ENCODE data around the gene HOXB8. TPM values are rescaled to one million over a fixed set of nuclear protein-coding genes. Genes with fewer than 3 reads are reported as not detected.

Gene HOXB8
- total and polyA plus RNA-seq, 12 donors, result 0.55 TPM; not detected in 11

DNA sequence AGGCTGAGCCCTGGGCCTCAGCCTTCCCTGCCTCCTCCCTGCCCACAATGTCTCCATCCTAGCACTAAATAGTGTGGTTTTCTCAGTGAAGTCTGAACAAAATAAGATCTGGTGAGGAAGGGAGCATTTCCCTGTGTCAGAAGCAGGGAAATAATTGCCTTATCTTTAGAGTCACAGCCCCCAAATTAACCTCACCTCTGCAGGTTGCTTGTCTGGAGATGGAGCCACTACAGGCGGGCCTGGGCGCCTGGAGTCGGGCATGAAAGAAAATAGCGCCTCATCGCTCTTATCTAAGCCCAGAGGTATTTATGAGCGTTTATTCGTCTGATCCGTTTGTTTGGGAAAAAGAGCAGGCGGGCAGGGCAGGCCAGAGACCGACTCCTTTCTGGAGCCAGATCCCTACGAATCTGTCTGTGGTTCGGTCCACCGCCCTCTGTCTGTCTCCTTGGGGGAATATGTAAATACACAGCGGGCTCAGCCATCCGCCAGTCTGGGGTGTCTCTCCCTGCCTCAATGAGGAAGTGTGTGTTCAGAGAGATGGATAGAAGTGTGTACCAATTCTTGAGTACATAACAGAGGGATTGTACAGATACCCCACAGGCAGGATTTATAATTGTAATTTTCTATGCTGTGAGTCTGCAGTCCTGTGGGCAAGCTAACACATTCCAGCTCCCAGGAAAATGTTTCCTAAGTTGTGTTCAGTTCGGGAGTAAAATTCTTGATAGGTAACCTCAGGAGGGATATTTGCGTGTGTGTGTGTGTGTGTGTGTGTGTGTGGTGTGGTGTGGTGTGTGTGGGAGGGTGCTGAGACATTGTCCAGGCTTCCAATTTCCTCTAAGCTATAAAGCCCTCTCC lies 14.6 kb downstream of the HOXB8 start:
- Histone ChIP-seq H3K27me3 (peaks cover 67 to 100% (median 98%) of the 10 kb centered on the region in 7 donors), H3K9me3 (peaks cover 0 to 8% (median 0%) of the 10 kb centered on the region in 11 donors), H3K27ac (no peak overlapping the region)

DNA sequence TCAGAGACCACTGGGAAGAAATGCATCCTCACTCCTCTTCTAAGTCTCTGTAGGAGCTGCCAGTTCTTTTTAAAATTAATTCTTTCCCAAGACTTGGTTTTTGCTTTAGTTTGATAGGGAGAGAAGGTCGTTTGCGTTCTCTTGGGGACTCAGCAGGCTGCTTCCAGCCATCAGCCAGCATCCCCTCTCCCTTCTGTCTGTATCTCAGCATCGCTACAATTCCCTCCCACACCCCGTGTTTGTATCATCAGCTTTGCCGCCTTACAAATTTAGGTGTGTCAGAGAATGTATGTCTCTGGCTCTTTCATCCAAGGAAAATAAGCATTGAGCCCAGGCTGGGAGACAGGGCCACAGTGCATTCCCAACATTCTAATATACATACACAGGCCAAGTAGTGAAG lies 15.7 kb downstream of the HOXB8 start:
- DNase-seq, result no peak
- Histone ChIP-seq H3K4me3 (no peak overlapping the region), H3K27me3 (peaks cover 68 to 100% (median 98%) of the 10 kb centered on the region in 7 donors), H3K9me3 (peaks cover 0 to 8% (median 0%) of the 10 kb centered on the region in 11 donors), H3K4me1 (peaks cover 3 to 38% (median 19%) of the 10 kb centered on the region in 9 donors), H3K36me3 (no peaks in the 10 kb centered on the region), H3K27ac (no peak overlapping the region)
- intact Hi-C loops (cut with DNase I), result loop anchor here in 3 of 10 donors (10.0 kb wide), 2 partner anchors 255 to 265 kb away; no protein-coding TSS in a partner anchor
- no peak for ATAC-seq
- TF ChIP-seq, protein P1, sequence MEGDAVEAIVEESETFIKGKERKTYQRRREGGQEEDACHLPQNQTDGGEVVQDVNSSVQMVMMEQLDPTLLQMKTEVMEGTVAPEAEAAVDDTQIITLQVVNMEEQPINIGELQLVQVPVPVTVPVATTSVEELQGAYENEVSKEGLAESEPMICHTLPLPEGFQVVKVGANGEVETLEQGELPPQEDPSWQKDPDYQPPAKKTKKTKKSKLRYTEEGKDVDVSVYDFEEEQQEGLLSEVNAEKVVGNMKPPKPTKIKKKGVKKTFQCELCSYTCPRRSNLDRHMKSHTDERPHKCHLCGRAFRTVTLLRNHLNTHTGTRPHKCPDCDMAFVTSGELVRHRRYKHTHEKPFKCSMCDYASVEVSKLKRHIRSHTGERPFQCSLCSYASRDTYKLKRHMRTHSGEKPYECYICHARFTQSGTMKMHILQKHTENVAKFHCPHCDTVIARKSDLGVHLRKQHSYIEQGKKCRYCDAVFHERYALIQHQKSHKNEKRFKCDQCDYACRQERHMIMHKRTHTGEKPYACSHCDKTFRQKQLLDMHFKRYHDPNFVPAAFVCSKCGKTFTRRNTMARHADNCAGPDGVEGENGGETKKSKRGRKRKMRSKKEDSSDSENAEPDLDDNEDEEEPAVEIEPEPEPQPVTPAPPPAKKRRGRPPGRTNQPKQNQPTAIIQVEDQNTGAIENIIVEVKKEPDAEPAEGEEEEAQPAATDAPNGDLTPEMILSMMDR (IDR thresholded peaks at IDR 0.05), result no peak
- 32 to 42% methylated on average over 5 of the region's 5 CpGs for WGBS, 2 donors

More for the DNA sequence above, 14.6 kb downstream of the HOXB8 start:
- H3K4me1 ChIP-seq, result peaks cover 3 to 38% (median 19%) of the 10 kb centered on the region in 9 donors
- TF ChIP-seq, protein P1 (IDR thresholded peaks at IDR 0.05), result no peak
- DNase-seq, result no peak
- 13 to 27% methylated on average over 17 of the region's 17 CpGs for WGBS, 2 donors
- intact Hi-C loops (cut with DNase I), result no loop called here
- no peaks in the 10 kb centered on the region for H3K36me3 ChIP-seq
- no peak overlapping the region for H3K4me3 ChIP-seq
- ATAC-seq, result no peak

DNA sequence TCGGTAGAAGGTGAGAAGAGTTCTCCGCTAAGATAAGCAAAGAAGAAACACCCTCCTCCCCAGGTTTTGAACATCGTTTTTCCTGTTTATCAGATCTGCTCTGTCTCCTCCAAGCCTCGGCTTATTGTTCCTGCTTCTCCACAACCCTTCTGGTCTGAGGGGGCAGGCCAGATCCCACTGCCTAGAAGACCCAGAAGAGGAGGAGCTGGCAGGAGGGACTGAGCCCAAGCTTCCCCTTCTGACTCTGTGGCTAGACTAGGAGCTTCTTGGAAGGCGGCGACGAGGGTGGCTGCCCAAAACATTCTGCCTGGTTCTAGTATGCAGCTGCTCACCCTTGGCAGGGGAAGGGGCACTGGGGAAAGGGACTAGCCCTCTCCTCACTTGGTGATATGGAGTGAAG lies 16.4 kb downstream of the HOXB8 start:
- intact Hi-C loops (cut with DNase I), result loop anchor here in 3 of 10 donors (10.0 kb wide), 2 partner anchors 254 to 264 kb away; no protein-coding TSS in a partner anchor
- TF ChIP-seq, protein P1 (IDR thresholded peaks at IDR 0.05), result no peak
- peaks cover 66 to 100% (median 98%) of the 10 kb centered on the region in 7 donors for H3K27me3 ChIP-seq
- H3K4me1 ChIP-seq, result peaks cover 3 to 44% (median 19%) of the 10 kb centered on the region in 9 donors
- peaks cover 0 to 8% (median 0%) of the 10 kb centered on the region in 11 donors for H3K9me3 ChIP-seq
- no peak for ATAC-seq
- H3K27ac ChIP-seq, result no peak overlapping the region
- DNase-seq, result no peak
- no peaks in the 10 kb centered on the region for H3K36me3 ChIP-seq
- H3K4me3 ChIP-seq, result no peak overlapping the region
- WGBS, 2 donors, result 10 to 18% methylated on average over 7 of the region's 7 CpGs

DNA sequence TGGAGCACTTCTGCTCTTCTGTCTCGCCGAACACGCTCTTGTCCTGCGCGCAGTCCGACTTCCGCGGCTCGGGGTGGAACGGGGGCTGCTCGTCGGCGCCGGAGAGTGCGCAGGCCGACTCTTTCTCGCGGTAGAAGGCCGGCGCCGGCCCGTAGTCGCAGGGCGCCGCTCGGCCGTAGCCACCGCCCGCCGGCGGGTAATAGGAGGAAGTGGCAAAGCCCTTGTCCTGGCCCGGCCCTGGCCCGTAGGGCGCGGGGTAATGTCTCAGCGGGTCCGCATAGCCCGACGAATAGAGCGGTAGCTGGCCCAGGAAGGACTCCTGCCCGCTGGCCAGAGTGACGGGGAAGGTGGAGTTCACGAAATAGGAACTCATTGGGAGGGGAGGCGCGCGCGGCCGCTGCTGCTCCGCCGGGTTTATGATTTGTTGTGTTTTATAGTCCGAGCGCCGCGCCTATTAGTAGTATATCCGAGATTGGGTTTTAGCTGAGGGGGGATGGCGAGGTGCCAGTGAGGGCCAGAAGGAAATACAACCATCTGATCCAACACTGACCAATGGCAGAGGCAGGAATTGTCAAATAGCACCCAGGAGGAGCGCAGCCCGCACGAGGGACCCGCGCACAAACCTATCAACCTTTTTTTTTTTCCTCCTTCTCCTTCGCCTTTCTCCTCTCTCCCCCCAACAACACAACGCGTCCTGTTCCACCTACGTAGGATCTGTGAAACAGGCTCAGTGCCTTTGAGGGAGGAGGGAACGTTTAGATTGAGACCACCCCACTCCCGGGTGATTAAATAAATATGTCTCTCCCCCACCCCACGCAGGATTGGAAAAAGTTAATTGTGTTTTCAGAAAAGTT lies 17.1 kb downstream of the HOXB8 start:
- DNase-seq (no peak), ATAC-seq (peak in 7 of 8 donors; percentile 26 to 57 (median 39))
- WGBS, 2 donors, result 1 to 2% methylated on average over 68 of the region's 68 CpGs
- intact Hi-C loops (cut with DNase I), result loop anchor here in 3 of 10 donors (10.0 kb wide), 2 partner anchors 253 to 263 kb away; no protein-coding TSS in a partner anchor
- Histone ChIP-seq H3K4me3 (peak overlapping the region; percentile 24 to 56 (median 40)), H3K27me3 (peaks cover 63 to 100% (median 98%) of the 10 kb centered on the region in 7 donors), H3K9me3 (peaks cover 0 to 2% (median 0%) of the 10 kb centered on the region in 11 donors), H3K4me1 (peaks cover 3 to 52% (median 24%) of the 10 kb centered on the region in 9 donors), H3K36me3 (no peaks in the 10 kb centered on the region), H3K27ac (peak overlapping the region in 6 of 10 donors; percentile 3 to 71 (median 31))
- TF ChIP-seq, protein P1 (IDR thresholded peaks at IDR 0.05), result no peak
